ENCODE data around the gene SLC33A1. TPM values are rescaled to one million over a fixed set of nuclear protein-coding genes. Genes with fewer than 3 reads are reported as not detected.

SLC33A1 gene
- total RNA-seq (2016; rRNA removed; fragmentation: Illumina TruSeq; extraction: Trizol) = 23.2 and 32.1 TPM in 2 replicates
- 15.0 and 15.7 TPM in 2 replicates for total RNA-seq (2016; cell fraction: cytosol; rRNA removed; fragmentation: Illumina TruSeq; extraction: Trizol; ENCODE audit: low read depth)
- 20.0 and 30.4 TPM in 2 replicates for total RNA-seq (2016; cell fraction: insoluble cytoplasmic fraction; rRNA removed; fragmentation: Illumina TruSeq; extraction: Trizol)
- 13.4 and 14.1 TPM in 2 replicates for total RNA-seq (2016; cell fraction: membrane; rRNA removed; fragmentation: Illumina TruSeq; extraction: Trizol)
- 34.2 and 38.9 TPM in 2 replicates for total RNA-seq (2016; cell fraction: nucleus; rRNA removed; fragmentation: Illumina TruSeq; extraction: Trizol)
- polyA plus RNA-seq (2011; rRNA removed) = 20.0 and 22.8 TPM in 2 replicates
- 13.2 and 17.0 TPM in 2 replicates for polyA plus RNA-seq (2011; cell fraction: cytosol; rRNA removed)
- polyA plus RNA-seq (2011; cell fraction: nucleus; rRNA removed) = 23.1 and 27.5 TPM in 2 replicates
- 19.9 and 20.4 TPM in 2 replicates for polyA plus RNA-seq (2012)
- polyA plus RNA-seq (2016; cell fraction: cytosol; fragmentation: Illumina TruSeq; extraction: Trizol; ENCODE audit: low read depth) = 1.7 and 1.8 TPM in 2 replicates
- 12.8 and 13.1 TPM in 2 replicates for polyA plus RNA-seq (2016; cell fraction: insoluble cytoplasmic fraction; fragmentation: Illumina TruSeq; extraction: Trizol; ENCODE audit: low read depth)
- 3.7 and 4.3 TPM in 2 replicates for polyA plus RNA-seq (2016; cell fraction: membrane; fragmentation: Illumina TruSeq; extraction: Trizol; ENCODE audit: low read depth)
- 31.5 and 32.2 TPM in 2 replicates for polyA plus RNA-seq (2016; cell fraction: nucleus; fragmentation: Illumina TruSeq; extraction: Trizol; ENCODE audit: insufficient read depth, low read depth)
- 35.3 and 36.9 TPM in 2 replicates for polyA minus RNA-seq (2011; rRNA and poly(A)+ RNA removed; ENCODE audit: low replicate concordance)
- 26.3 and 34.0 TPM in 2 replicates for polyA minus RNA-seq (2011; cell fraction: cytosol; rRNA and poly(A)+ RNA removed)
- 37.9 and 43.0 TPM in 2 replicates for polyA minus RNA-seq (2011; cell fraction: nucleus; rRNA and poly(A)+ RNA removed)
- percentile 65 among the genes with signal in this experiment for Bru-seq, nascent RNA
- percentile 88 among the genes with signal in this experiment for BruChase-seq, experiment 1, labeled RNA remaining after a 6-hour chase
- BruChase-seq, experiment 2, labeled RNA remaining after a 2-hour chase = percentile 76 among the genes with signal in this experiment
- long read RNA-seq, experiment 1, full-length matches to known transcripts = 7 of 8 reads
- long read RNA-seq, experiment 1, partial matches to known transcripts = 1 of 8 reads
- long read RNA-seq, experiment 1, other reads (novel, unspliced or antisense) = 0 of 8 reads
- long read RNA-seq, experiment 2, full-length matches to known transcripts = 12 of 50 reads
- long read RNA-seq, experiment 2, partial matches to known transcripts = 2 of 50 reads
- long read RNA-seq, experiment 2, other reads (novel, unspliced or antisense) = 36 of 50 reads

- H3K27ac ChIP-seq (ENCODE audit: extremely low read length, insufficient read depth, low read length) = peak within 1 kb of the TSS; percentile 97
- peak within 1 kb of the TSS; percentile 87 for H3K4me2 ChIP-seq (ENCODE audit: low read depth, low read length)
- peaks cover 6% of the 10 kb centered on the region; the same call in 1 of the 2 replicates for H4K20me1 ChIP-seq (ENCODE audit: insufficient read depth, low read length)
- BruUV-seq (replicated peaks) = no TSS peak
- in situ Hi-C loops (cut with HindIII; ENCODE audit: extremely low pct_ligation_motif_present, low pct_unique_long_range_greater_than_20kb) (no loop called here), intact Hi-C loops (cut with micrococcal nuclease; ENCODE audit: unreplicated experiment) (loop anchor here (1.0 to 10.0 kb wide), 4 partner anchors 16 to 470 kb away; partner anchors contain the start of genes C3orf33, GMPS and PLCH1)
- H3K36me3 ChIP-seq (replicated peaks in 1 of 2; ENCODE audit: control insufficient read depth in 1 of 2, insufficient read depth in 2 of 2, low read length in 2 of 2) = no peaks in the 10 kb centered on the region; a peak in 1 of 5 replicates
- peaks cover 37% of the 10 kb centered on the region for H3K79me2 ChIP-seq (ENCODE audit: insufficient read depth, low read length)
- ATAC-seq (peak; percentile 98), DNase-seq (ENCODE audit: low spot score) (peak; percentile 98), FAIRE-seq (peak; percentile 97)
- POLR2A ChIA-PET = interaction anchor here (0.6 to 2.9 kb wide), 6 partner anchors 8 to 116 kb away, joined by 3 to 23 read pairs (median 6); partner anchors contain the start of genes C3orf33 and GMPS
- no peaks in the 10 kb centered on the region; a peak in 1 of 5 replicates for H3K27me3 ChIP-seq (ENCODE audit: control insufficient read depth in 1 of 2, insufficient read depth in 2 of 2, low read length in 2 of 2)
- CTCF ChIA-PET (ENCODE audit: low intra/inter-chr PET ratio, low total read pairs) = no interaction called here
- H3K4me3 ChIP-seq (replicated peaks in 1 of 3; ENCODE audit: insufficient read depth in 1 of 3, low read depth in 2 of 3, low read length in 3 of 3) = peak within 1 kb of the TSS; percentile 78 to 98 (median 89)
- no peaks in the 10 kb centered on the region for H3K9me3 ChIP-seq (ENCODE audit: low read length)
- H3K4me1 ChIP-seq (ENCODE audit: insufficient read depth, low read length) = peaks cover 35% of the 10 kb centered on the region
- peak within 1 kb of the TSS; percentile 93 for H3K9ac ChIP-seq (ENCODE audit: insufficient read depth, low read depth, low read length)
- no peak within 1 kb of the TSS for H2AFZ ChIP-seq (ENCODE audit: low read length)
- 24% methylated on average over 9 of the region's 50 CpGs for WGBS (ENCODE audit: low lambda C conversion rate)
- no peak for TF ChIP-seq CHCHD3 (CRISPR knock-in tag; IDR thresholded peaks at IDR 0.05)
- TF ChIP-seq REST (IDR thresholded peaks at IDR 0.05; ENCODE audit: borderline replicate concordance in 1 of 2, low read depth in 1 of 2, low read length in 2 of 2) = 0 out of 4 replicates have a peak, but pooled peaks of 1 of the 2 experiments have one; percentile 30
- TF ChIP-seq ZNF24 (IDR thresholded peaks at IDR 0.05) = peak; percentile 78; the same call in 1 of the 2 replicates
- TF ChIP-seq ATM (IDR thresholded peaks at IDR 0.05; ENCODE audit: borderline replicate concordance) = no peak
- peak; percentile 72; the same call in 1 of the 2 replicates for TF ChIP-seq RCOR2 (CRISPR knock-in tag; IDR thresholded peaks at IDR 0.05)
- TF ChIP-seq ZNF460 (CRISPR knock-in tag; IDR thresholded peaks at IDR 0.05; ENCODE audit: borderline replicate concordance) = peak; percentile 63; the same call in 1 of the 2 replicates
- TF ChIP-seq MED13 (CRISPR knock-in tag; IDR thresholded peaks at IDR 0.05) = no peak; the same call in 1 of the 2 replicates
- no peak for TF ChIP-seq ZNF337 (CRISPR knock-in tag; IDR thresholded peaks at IDR 0.05; ENCODE audit: borderline replicate concordance, low read depth)
- TF ChIP-seq TOPORS (CRISPR knock-in tag; IDR thresholded peaks at IDR 0.05) = peak; percentile 81; the same call in 1 of the 2 replicates
- no peak; the same call in 1 of the 2 replicates for TF ChIP-seq NR2F6 (IDR thresholded peaks at IDR 0.05)
- TF ChIP-seq NR2F6 (CRISPR knock-in tag; IDR thresholded peaks at IDR 0.05) = peak; percentile 25; the same call in 1 of the 2 replicates
- TF ChIP-seq ZFP36L2 (CRISPR knock-in tag; IDR thresholded peaks at IDR 0.05) = no peak
- peak; percentile 100 for TF ChIP-seq GABPB1 (CRISPR knock-in tag; IDR thresholded peaks at IDR 0.05)
These were observed at the start of gene SLC33A1 for GRCh38 chr3:155854141-155854940. Gene SLC33A1, minus strand, starts transcription at chr3:155854427. Its CDS starts 430 bp downstream, at chr3:155853997.
